Prostate gland (tissue), 2 donors: Measurements from ENCODE around the gene TESPA1. TPM values are rescaled to one million over a fixed set of nuclear protein-coding genes. Genes with fewer than 3 reads are reported as not detected.

Experiments used
- DNase-seq: peaks from one replicate; pipeline ENCODE4 v3.0.0-alpha.2; 2019; ENCODE audit warnings: low spot score
- H3K27ac ChIP-seq, 2 donors: fragments of 200-600 bp; sonication (generic); 2 replicates each; pipeline ENCODE4 v1.5.1; 2017 to 2019
- H3K27me3 ChIP-seq: fragments of 200-600 bp; sonication (generic); replicated peaks from 2 replicates; pipeline ENCODE4 v1.5.1; 2019; ENCODE audit not compliant: insufficient read depth
- H3K36me3 ChIP-seq, 2 donors: fragments of 200-600 bp; sonication (generic); 1 replicate in 1 of 2; 2 replicates in 1 of 2; pipeline versions ENCODE4 v1.5.1 to v1.8.1; 2017 to 2019
- H3K4me1 ChIP-seq: fragments of 200-600 bp; sonication (generic); replicated peaks from 2 replicates; pipeline ENCODE4 v1.5.1; 2019
- H3K4me3 ChIP-seq, 2 donors: fragments of 200-600 bp; sonication (generic); 2 replicates each; pipeline ENCODE4 v1.5.1; 2017 to 2019
- H3K9me3 ChIP-seq: fragments of 200-600 bp; sonication (generic); 2 replicates; pipeline ENCODE4 v1.5.1; 2017
- POLR2A ChIP-seq: fragments of 450-650 bp; IDR thresholded peaks from one replicate; pipeline ENCODE4 v1.6.1; 2016; ENCODE audit warnings: antibody characterized with exemption, mild to moderate bottlenecking
- POLR2AphosphoS5 ChIP-seq: sonication (generic); formaldehyde crosslinking; IDR thresholded peaks from one replicate; pipeline ENCODE4 v1.6.1; 2017; ENCODE audit warnings: antibody characterized with exemption
- WGBS: methylation state at CpG from one replicate; pipeline ENCODE4 v1.1.5; 2018; 5-methylcytosine and 5-hydroxymethylcytosine counted together
- intact Hi-C: fragments of 100-400 bp; cut with DNase I; formaldehyde crosslinking; loops from one replicate; pipeline ENCODE4 v1.14.2; 2022
- total RNA-seq, 2 donors: library from RNA; depleted of rRNA; stranded (reverse); fragments of >200 nt; gene quantifications; one replicate each; pipeline ENCODE4 v1.1.0, GENCODE V29; 2016
- TF ChIP-seq, protein P1 (sequence below), 4 experiments: fragments of 200-600 bp in 2 of 4; fragments of 450-650 bp in 2 of 4; sonication (generic) in 2 of 4; IDR thresholded peaks; 1 replicate in 3 of 4; 2 replicates in 1 of 4; pipeline ENCODE4 v1.5.1; 2016 to 2019; ENCODE audit warnings: antibody characterized with exemption in 4 of 4, mild to moderate bottlenecking in 2 of 4, moderate library complexity in 2 of 4

TESPA1 gene
- total RNA-seq, 2 donors from 2014 or later, result 0.41 to 6.1 TPM

DNA sequence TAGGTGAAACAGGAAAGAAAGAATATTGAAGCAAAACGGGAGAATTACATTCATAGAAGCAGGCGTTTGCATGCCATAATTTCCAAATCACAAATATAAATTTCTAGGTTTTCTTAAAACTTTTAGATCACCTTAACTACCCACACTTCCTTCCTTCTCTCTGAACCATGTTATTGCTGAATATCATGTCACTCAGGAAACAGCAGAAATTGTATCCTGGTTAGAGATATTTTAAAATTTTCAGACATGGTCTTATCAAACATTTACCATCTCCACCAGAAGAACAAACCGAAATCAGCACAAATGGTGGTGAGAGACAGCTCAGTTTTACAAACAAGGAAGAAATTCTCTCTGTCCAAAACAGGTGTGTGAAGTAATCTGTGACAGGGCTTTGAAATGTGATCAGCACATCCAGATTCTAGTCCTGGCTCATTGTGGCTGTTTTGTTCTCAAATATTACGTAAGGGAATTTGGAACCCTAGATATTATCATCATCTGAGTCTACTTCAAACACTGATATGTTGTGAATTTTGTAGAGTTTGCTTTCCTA, 16.3 kb downstream of the TESPA1 start:
- DNase-seq, result no peak
- no peaks in the 10 kb centered on the region for H3K4me1 ChIP-seq
- H3K4me3 ChIP-seq, result no peak overlapping the region
- no peak overlapping the region for H3K27ac ChIP-seq
- H3K36me3 ChIP-seq, result no peaks in the 10 kb centered on the region
- no peaks in the 10 kb centered on the region for H3K9me3 ChIP-seq
- H3K27me3 ChIP-seq, result no peaks in the 10 kb centered on the region
- intact Hi-C loops, result no loop called here
- 37% methylated on average over 4 of the region's 4 CpGs for WGBS
- TF ChIP-seq, protein P1, sequence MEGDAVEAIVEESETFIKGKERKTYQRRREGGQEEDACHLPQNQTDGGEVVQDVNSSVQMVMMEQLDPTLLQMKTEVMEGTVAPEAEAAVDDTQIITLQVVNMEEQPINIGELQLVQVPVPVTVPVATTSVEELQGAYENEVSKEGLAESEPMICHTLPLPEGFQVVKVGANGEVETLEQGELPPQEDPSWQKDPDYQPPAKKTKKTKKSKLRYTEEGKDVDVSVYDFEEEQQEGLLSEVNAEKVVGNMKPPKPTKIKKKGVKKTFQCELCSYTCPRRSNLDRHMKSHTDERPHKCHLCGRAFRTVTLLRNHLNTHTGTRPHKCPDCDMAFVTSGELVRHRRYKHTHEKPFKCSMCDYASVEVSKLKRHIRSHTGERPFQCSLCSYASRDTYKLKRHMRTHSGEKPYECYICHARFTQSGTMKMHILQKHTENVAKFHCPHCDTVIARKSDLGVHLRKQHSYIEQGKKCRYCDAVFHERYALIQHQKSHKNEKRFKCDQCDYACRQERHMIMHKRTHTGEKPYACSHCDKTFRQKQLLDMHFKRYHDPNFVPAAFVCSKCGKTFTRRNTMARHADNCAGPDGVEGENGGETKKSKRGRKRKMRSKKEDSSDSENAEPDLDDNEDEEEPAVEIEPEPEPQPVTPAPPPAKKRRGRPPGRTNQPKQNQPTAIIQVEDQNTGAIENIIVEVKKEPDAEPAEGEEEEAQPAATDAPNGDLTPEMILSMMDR (IDR thresholded peaks at IDR 0.05), result no peak
- TF ChIP-seq POLR2AphosphoS5 (no peak), POLR2A (no peak)

DNA sequence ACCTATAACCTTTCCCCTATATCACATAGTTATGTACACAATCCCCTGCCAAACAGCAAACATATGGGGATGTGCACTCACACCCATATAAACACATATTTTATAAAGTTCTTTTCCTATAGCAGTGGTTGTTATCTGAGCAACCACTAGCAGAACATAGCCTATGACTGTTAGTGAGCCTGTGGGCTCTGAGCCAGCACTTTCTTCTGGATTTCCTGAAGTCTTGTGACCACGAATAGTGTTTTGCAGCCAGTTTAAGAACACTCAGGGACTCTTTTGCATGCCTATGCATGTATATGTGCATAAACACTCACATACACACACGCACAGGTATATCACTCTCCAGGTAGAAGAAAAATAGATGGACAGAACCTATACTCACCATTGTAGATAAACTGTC, 17.1 kb downstream of the TESPA1 start:
- no peaks in the 10 kb centered on the region for H3K36me3 ChIP-seq
- H3K27me3 ChIP-seq, result no peaks in the 10 kb centered on the region
- H3K4me1 ChIP-seq, result no peaks in the 10 kb centered on the region
- intact Hi-C loops, result no loop called here
- WGBS, result 17% methylated on average over 2 of the region's 2 CpGs
- TF ChIP-seq, protein P1 (IDR thresholded peaks at IDR 0.05), result no peak
- TF ChIP-seq POLR2A (no peak), POLR2AphosphoS5 (no peak)
- H3K27ac ChIP-seq, result no peak overlapping the region
- no peak for DNase-seq
- no peak overlapping the region for H3K4me3 ChIP-seq
- no peaks in the 10 kb centered on the region for H3K9me3 ChIP-seq

DNA sequence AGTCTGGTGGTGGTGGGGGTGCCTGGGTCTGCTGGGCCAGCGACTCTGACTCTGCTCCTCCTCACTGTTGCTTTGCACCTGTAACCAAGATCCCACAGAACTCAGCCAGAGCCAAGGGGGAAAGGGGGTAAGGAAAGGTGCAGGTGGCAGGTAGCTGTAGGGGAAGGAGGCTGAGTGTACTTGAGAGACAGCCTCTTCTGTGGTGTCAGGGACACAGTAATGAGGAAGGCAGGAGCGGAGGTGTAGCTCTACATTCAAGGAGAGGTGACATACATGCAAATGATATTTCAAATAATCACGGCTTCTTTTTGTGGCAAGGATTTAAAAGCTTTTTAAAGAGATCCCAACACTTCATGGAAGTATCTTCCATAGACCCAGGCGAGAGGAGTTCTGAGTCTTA, 23.4 kb downstream of the TESPA1 start:
- Histone ChIP-seq H3K27me3 (no peaks in the 10 kb centered on the region), H3K4me3 (no peak overlapping the region), H3K27ac (no peak overlapping the region), H3K9me3 (no peaks in the 10 kb centered on the region), H3K4me1 (no peaks in the 10 kb centered on the region), H3K36me3 (no peaks in the 10 kb centered on the region)
- TF ChIP-seq, protein P1 (IDR thresholded peaks at IDR 0.05), result no peak
- TF ChIP-seq POLR2A (no peak), POLR2AphosphoS5 (no peak)
- DNase-seq, result no peak
- intact Hi-C loops, result loop anchor here (5.0 kb wide), 1 partner anchor 214 kb away; no protein-coding TSS in a partner anchor
- 89% methylated on average over 4 of the region's 4 CpGs for WGBS

DNA sequence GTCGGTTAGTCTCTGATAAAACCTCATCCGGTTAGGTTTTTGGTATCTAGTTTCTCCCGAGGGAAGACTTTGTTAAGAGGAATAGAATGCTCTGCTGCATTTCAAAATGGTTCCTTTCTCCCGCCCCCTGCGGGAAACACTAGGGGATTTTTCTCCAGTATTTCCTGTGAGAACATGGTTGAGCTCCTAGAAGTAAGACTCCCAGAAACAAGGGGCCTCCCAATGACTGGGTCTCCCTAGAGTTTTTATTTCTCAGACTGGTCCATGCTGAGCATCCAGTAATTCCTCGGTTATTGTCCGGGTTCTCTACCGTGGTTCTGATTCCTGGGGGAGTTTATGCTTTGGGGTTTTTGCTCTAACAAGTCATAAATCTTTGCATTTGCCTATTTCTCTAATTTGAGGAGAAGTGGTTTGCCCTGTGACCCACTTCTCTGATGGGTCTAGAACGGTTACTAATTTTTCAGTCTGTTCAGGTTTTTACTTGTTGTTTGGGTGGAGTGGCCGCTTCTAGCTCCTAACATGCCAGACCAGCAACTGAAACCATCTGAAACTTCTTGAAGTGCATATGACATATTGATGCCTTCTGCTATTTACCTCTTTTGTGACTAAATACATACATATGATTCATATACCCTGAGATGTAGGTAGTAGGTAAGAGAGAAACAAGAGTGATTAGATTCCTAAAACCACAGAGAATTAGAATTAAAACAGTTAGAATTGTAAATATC, 25.1 kb downstream of the TESPA1 start:
- H3K4me1 ChIP-seq, result no peaks in the 10 kb centered on the region
- no peaks in the 10 kb centered on the region for H3K9me3 ChIP-seq
- H3K36me3 ChIP-seq, result no peaks in the 10 kb centered on the region
- H3K27ac ChIP-seq, result no peak overlapping the region
- H3K27me3 ChIP-seq, result no peaks in the 10 kb centered on the region
- intact Hi-C loops, result loop anchor here (5.0 kb wide), 4 partner anchors 212 to 377 kb away; no protein-coding TSS in a partner anchor
- no peak for TF ChIP-seq POLR2AphosphoS5
- TF ChIP-seq POLR2A, result no peak
- TF ChIP-seq, protein P1 (IDR thresholded peaks at IDR 0.05), result no peak
- WGBS, result 65% methylated on average over 10 of the region's 10 CpGs
- no peak for DNase-seq
- no peak overlapping the region for H3K4me3 ChIP-seq
